ENCODE measurements around the gene SAFB. TPM values are rescaled to one million over a fixed set of nuclear protein-coding genes. Genes with fewer than 3 reads are reported as not detected.
A peak's percentile ranks its signal among the peaks of the same experiment; 100 is the strongest.

SAFB gene
- total RNA-seq, 4 donors from 2014 or later, result 29.8 to 60.0 (median 56.1) TPM

GRCh38 chr19:5681391-5682106 lies 58.7 kb downstream of the SAFB start:
- DNase-seq, result no peak
- Histone ChIP-seq H3K27ac (peak overlapping the region in 3 of 4 donors; percentile 92 to 96 (median 93)), H3K9me3 (no peaks in the 10 kb centered on the region), H3K27me3 (no peaks in the 10 kb centered on the region), H3K36me3 (peaks cover 0 to 9% of the 10 kb centered on the region in 2 donors), H3K4me3 (peak overlapping the region; percentile 72 to 93 (median 76)), H3K4me1 (peaks cover 15 to 18% of the 10 kb centered on the region in 2 donors)
- TF ChIP-seq CTCF (IDR thresholded peaks at IDR 0.05 in 4 of 5, conservative IDR thresholded peaks at IDR 0.05 in 1 of 5), result no peak
- no peak for TF ChIP-seq POLR2A (IDR thresholded peaks at IDR 0.05)
- in situ Hi-C loops (cut with MboI; ENCODE audit: low sequenced_read_pairs in 4 of 4), result loop anchor here in 1 of 4 donors (10.0 kb wide), 1 partner anchor 57 kb away; the partner anchor contains the start of genes SAFB and SAFB2
- intact Hi-C loops (cut with DNase I; ENCODE audit: low total_unique reads), result no loop called here
- ATAC-seq, result no peak

- no peak overlapping the region for H3K4me3 ChIP-seq
- H3K9me3 ChIP-seq, result no peaks in the 10 kb centered on the region
- peaks cover 14 to 17% of the 10 kb centered on the region in 2 donors for H3K4me1 ChIP-seq
- no peak for TF ChIP-seq POLR2A (IDR thresholded peaks at IDR 0.05)
- TF ChIP-seq CTCF (IDR thresholded peaks at IDR 0.05 in 4 of 5, conservative IDR thresholded peaks at IDR 0.05 in 1 of 5), result no peak
- H3K27ac ChIP-seq, result no peak overlapping the region
- DNase-seq (no peak), ATAC-seq (no peak)
- H3K36me3 ChIP-seq, result peaks cover 0 to 9% of the 10 kb centered on the region in 2 donors
- intact Hi-C loops (cut with DNase I; ENCODE audit: low total_unique reads), result no loop called here
- in situ Hi-C loops (cut with MboI; ENCODE audit: low sequenced_read_pairs in 4 of 4), result loop anchor here in 1 of 4 donors (10.0 kb wide), 1 partner anchor 57 kb away; the partner anchor contains the start of genes SAFB and SAFB2
- no peaks in the 10 kb centered on the region for H3K27me3 ChIP-seq
These were observed 59.2 kb downstream of the SAFB start for GRCh38 chr19:5682107-5682482.

- in situ Hi-C loops (cut with MboI; ENCODE audit: low sequenced_read_pairs in 4 of 4), result loop anchor here in 1 of 4 donors (10.0 kb wide), 1 partner anchor 59 kb away; the partner anchor contains the start of genes SAFB and SAFB2
- no peaks in the 10 kb centered on the region for H3K27me3 ChIP-seq
- DNase-seq (no peak), ATAC-seq (no peak)
- H3K36me3 ChIP-seq, result peaks cover 0 to 4% of the 10 kb centered on the region in 2 donors
- TF ChIP-seq POLR2A (IDR thresholded peaks at IDR 0.05), result no peak
- no peak for TF ChIP-seq CTCF (IDR thresholded peaks at IDR 0.05 in 4 of 5, conservative IDR thresholded peaks at IDR 0.05 in 1 of 5)
- no peak overlapping the region for H3K4me3 ChIP-seq
- H3K4me1 ChIP-seq, result peaks cover 14 to 20% of the 10 kb centered on the region in 2 donors
- no peak overlapping the region for H3K27ac ChIP-seq
- intact Hi-C loops (cut with DNase I; ENCODE audit: low total_unique reads), result no loop called here
- no peaks in the 10 kb centered on the region for H3K9me3 ChIP-seq
These were observed 60.4 kb downstream of the SAFB start for GRCh38 chr19:5683177-5683886.

- Histone ChIP-seq H3K4me3 (no peak overlapping the region), H3K36me3 (no peaks in the 10 kb centered on the region), H3K27ac (no peak overlapping the region), H3K4me1 (peaks cover 9 to 15% of the 10 kb centered on the region in 2 donors), H3K9me3 (no peaks in the 10 kb centered on the region), H3K27me3 (no peaks in the 10 kb centered on the region)
- no peak for TF ChIP-seq POLR2A (IDR thresholded peaks at IDR 0.05)
- TF ChIP-seq CTCF (IDR thresholded peaks at IDR 0.05 in 4 of 5, conservative IDR thresholded peaks at IDR 0.05 in 1 of 5), result no peak
- no peak for DNase-seq
- ATAC-seq, result no peak
- in situ Hi-C loops (cut with MboI; ENCODE audit: low sequenced_read_pairs in 4 of 4) (loop anchor here in 1 of 4 donors (10.0 kb wide), 1 partner anchor 60 kb away; the partner anchor contains the start of genes SAFB and SAFB2), intact Hi-C loops (cut with DNase I; ENCODE audit: low total_unique reads) (loop anchor here (5.0 kb wide), 1 partner anchor 1923 kb away; the partner anchor contains the start of genes APBA3 and MRPL54)
These were observed 62.0 kb downstream of the SAFB start for GRCh38 chr19:5684694-5685430.
